PC-9 (cell line): ENCODE measurements around the gene IRS2. TPM values are rescaled to one million over a fixed set of nuclear protein-coding genes. Genes with fewer than 3 reads are reported as not detected.

ENCODE experiments used
- BruUV-seq: library from RNA; stranded (reverse); fragments of 400-500 nt; replicated peaks from 2 replicates; lab custom pipeline; 2021; lab: Mats Ljungman, UMichigan
- CTCF ChIA-PET: fragments of 300-600 bp; sonication (Branson Sonifier 250); formaldehyde crosslinking; loops from one replicate; lab custom pipeline; 2022; ENCODE audit warnings: antibody characterized with exemption; lab: Charles Lee
- POLR2A ChIA-PET: fragments of 300-600 bp; sonication (Branson Sonifier 250); formaldehyde crosslinking; loops from one replicate; lab custom pipeline; 2022; ENCODE audit warnings: antibody characterized with exemption; ENCODE audit not compliant: unreplicated experiment; lab: Charles Lee
- DNase-seq, 2 experiments: peaks; one replicate each; pipeline versions ENCODE4 v3.0.0 to v3.0.0-alpha.2; 2015 to 2022; ENCODE audit warnings: mixed read lengths in 1 of 2
- H2AFZ ChIP-seq: fragments of 200-600 bp; sonication (generic); 2 replicates; pipeline ENCODE4 v1.8.1; 2017; ENCODE audit warnings: antibody characterized with exemption
- H3F3A ChIP-seq: fragments of 200-600 bp; sonication (generic); 2 replicates; pipeline ENCODE4 v1.8.1; 2017; ENCODE audit warnings: antibody characterized with exemption, mild to moderate bottlenecking, low read depth; ENCODE audit not compliant: insufficient read depth
- H3K27ac ChIP-seq: fragments of 200-600 bp; sonication (generic); 2 replicates; pipeline ENCODE4 v1.6.1; 2016; ENCODE audit warnings: mixed run types
- H3K27me3 ChIP-seq: fragments of 200-600 bp; sonication (generic); 2 replicates; pipeline ENCODE4 v1.6.1; 2016; ENCODE audit warnings: low read depth, mixed run types; ENCODE audit not compliant: insufficient read depth
- H3K36me3 ChIP-seq: fragments of 200-600 bp; sonication (generic); 2 replicates; pipeline ENCODE4 v1.6.1; 2016; ENCODE audit warnings: low read depth, mixed run types
- H3K4me1 ChIP-seq: fragments of 200-600 bp; sonication (generic); replicated peaks from 2 replicates; pipeline ENCODE4 v1.6.1; 2016; ENCODE audit warnings: mixed run types; ENCODE audit not compliant: insufficient read depth
- H3K4me2 ChIP-seq: fragments of 200-600 bp; sonication (generic); 2 replicates; pipeline ENCODE4 v1.6.1; 2017; ENCODE audit warnings: mixed run types
- H3K4me3 ChIP-seq: fragments of 200-600 bp; sonication (generic); 2 replicates; pipeline ENCODE4 v1.6.1; 2016; ENCODE audit warnings: mixed run types
- H3K79me2 ChIP-seq: fragments of 200-600 bp; sonication (generic); 2 replicates; pipeline ENCODE4 v1.6.1; 2017; ENCODE audit warnings: low read depth, mixed run types
- H3K9me2 ChIP-seq: fragments of 200-600 bp; sonication (generic); 2 replicates; pipeline ENCODE4 v1.8.1; 2017; ENCODE audit warnings: mild to moderate bottlenecking; ENCODE audit not compliant: insufficient read depth
- H3K9me3 ChIP-seq: fragments of 200-600 bp; sonication (generic); 2 replicates; pipeline ENCODE4 v1.8.1; 2016; ENCODE audit warnings: low read depth; ENCODE audit not compliant: insufficient read depth
- H4K20me1 ChIP-seq: fragments of 200-600 bp; sonication (generic); 2 replicates; pipeline ENCODE4 v1.8.1; 2017; ENCODE audit not compliant: insufficient read depth
- EZH2 ChIP-seq: fragments of 200-600 bp; sonication (generic); IDR thresholded peaks from 2 replicates; pipeline ENCODE4 v1.8.0; 2017; ENCODE audit warnings: antibody characterized with exemption, low read depth
- intact Hi-C: fragments of 100-400 bp; cut with micrococcal nuclease; formaldehyde crosslinking; loops from one replicate; pipeline ENCODE4 v1.10.0; 2022; ENCODE audit not compliant: unreplicated experiment
- total RNA-seq: library from RNA; stranded (reverse); gene quantifications from 2 replicates; pipeline ENCODE4 v1.2.3, GENCODE V29; 2021
- TF ChIP-seq, protein P1 (sequence below): fragments of 200-600 bp; sonication (generic); conservative IDR thresholded peaks from 2 replicates; pipeline ENCODE4 v1.6.1; 2017; ENCODE audit warnings: mixed run types, antibody characterized with exemption, mild to moderate bottlenecking, moderate library complexity

Gene IRS2
- total RNA-seq, 1 experiment from 2014 or later, result 31.3 TPM

DNA sequence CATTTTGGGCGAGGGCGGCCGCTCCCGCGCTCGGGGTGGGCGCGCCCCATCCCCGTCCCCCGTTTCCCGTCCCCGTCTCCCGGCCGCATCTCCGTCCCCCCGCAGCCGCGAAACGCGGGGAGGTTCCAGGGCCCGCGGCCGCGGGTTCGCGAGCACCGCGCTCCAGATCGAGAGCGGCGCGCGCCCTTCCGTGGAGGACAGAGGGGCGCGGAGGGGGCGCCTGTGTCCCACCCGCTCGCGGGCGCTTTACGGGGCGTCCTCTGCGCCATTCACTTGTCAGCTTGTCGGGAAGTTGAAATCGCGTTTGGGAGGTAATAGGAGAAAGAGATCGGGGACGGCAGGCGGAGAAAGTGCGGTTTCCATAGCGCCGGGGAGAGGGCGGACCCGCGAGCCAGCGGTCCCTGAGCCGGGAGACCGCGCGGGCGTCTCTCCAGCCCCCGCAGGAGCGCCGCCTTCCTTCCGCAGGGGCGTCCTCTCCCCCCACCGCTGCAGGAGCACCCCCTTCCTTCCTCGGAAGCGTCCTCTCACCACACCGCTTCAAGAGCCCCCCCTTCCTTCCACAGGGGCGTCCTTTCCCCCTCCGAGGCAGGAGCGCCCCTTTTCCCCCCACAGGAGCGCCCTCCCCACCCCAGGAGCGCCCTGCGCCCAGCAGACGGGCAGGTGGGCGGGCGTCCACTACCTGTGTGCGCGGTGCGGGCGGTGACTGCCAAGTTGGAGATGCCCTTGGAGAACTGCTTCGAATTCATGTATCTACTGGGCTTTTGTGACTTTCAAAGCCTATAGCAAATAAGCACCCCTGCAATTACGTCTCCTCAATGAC is 962 bp upstream of the IRS2 start:
- CTCF ChIA-PET, result interaction anchor here (0.7 kb wide), 1 partner anchor 230 kb away, joined by 7 read pairs; no protein-coding TSS in a partner anchor
- H3K9me2 ChIP-seq, result no peaks in the 10 kb centered on the region
- peak overlapping the region; percentile 90 for H2AFZ ChIP-seq
- peaks cover 21% of the 10 kb centered on the region for H3F3A ChIP-seq
- TF ChIP-seq, protein P1, sequence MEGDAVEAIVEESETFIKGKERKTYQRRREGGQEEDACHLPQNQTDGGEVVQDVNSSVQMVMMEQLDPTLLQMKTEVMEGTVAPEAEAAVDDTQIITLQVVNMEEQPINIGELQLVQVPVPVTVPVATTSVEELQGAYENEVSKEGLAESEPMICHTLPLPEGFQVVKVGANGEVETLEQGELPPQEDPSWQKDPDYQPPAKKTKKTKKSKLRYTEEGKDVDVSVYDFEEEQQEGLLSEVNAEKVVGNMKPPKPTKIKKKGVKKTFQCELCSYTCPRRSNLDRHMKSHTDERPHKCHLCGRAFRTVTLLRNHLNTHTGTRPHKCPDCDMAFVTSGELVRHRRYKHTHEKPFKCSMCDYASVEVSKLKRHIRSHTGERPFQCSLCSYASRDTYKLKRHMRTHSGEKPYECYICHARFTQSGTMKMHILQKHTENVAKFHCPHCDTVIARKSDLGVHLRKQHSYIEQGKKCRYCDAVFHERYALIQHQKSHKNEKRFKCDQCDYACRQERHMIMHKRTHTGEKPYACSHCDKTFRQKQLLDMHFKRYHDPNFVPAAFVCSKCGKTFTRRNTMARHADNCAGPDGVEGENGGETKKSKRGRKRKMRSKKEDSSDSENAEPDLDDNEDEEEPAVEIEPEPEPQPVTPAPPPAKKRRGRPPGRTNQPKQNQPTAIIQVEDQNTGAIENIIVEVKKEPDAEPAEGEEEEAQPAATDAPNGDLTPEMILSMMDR, result no peak
- H3K79me2 ChIP-seq, result peaks cover 70% of the 10 kb centered on the region
- H3K4me3 ChIP-seq, result peak overlapping the region; percentile 99
- peaks cover 46% of the 10 kb centered on the region for H3K4me1 ChIP-seq
- intact Hi-C loops, result loop anchor here (1.0 to 10.0 kb wide), 5 partner anchors 82 to 873 kb away; no protein-coding TSS in a partner anchor
- POLR2A ChIA-PET, result interaction anchor here (0.7 to 1.0 kb wide), 3 partner anchors 75 to 374 kb away, joined by 3 to 13 read pairs (median 6); no protein-coding TSS in a partner anchor
- DNase-seq, result peak; percentile 57 to 67
- H4K20me1 ChIP-seq, result peaks cover 13% of the 10 kb centered on the region
- peak overlapping the region; percentile 83 for H3K27ac ChIP-seq
- H3K27me3 ChIP-seq, result no peaks in the 10 kb centered on the region
- TSS peak; percentile 63 for BruUV-seq
- 0 out of 2 replicates have a peak, but pooled peaks cover 7% of the 10 kb centered on the region for H3K36me3 ChIP-seq
- no peaks in the 10 kb centered on the region for H3K9me3 ChIP-seq
- peak overlapping the region; percentile 85 for H3K4me2 ChIP-seq

DNA sequence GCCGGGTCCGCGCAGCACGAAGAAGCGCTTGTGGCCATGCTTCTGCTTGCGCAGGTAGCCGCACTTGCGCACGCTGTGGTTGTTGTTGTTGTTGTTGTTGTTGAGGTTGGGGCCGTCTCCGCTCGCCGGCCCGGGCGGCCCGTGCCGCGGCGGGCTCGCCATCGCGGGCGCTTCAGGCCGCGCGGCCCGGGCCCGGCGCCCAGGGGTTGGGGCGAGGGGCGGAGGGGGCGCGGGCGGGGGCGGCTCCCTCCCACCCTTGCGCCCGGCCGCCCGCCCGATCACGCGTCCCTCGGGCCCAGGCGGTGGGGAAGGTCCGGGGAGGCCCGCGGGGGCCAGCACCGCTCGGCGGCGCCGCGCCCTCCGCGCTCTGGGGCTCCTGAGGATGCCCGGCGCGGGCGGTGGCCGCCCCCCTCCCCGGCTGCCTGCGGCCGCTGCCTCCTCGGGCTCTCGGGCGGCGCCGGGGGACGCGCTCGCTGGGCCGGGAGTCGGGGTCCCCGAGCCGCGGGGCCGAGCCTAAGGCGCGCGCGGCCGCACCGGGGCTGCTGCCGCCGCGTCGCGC is 412 bp downstream of the IRS2 start:
- H3K79me2 ChIP-seq, result peaks cover 82% of the 10 kb centered on the region
- CTCF ChIA-PET, result no interaction called here
- BruUV-seq, result no TSS peak

More for the DNA sequence above, 412 bp downstream of the IRS2 start:
- H3K36me3 ChIP-seq, result peaks cover 18% of the 10 kb centered on the region
- peaks cover 26% of the 10 kb centered on the region for H4K20me1 ChIP-seq
- no peak overlapping the region for H2AFZ ChIP-seq
- peak overlapping the region; percentile 100 for H3K4me3 ChIP-seq
- peaks cover 15% of the 10 kb centered on the region for H3F3A ChIP-seq
- H3K4me2 ChIP-seq, result peak overlapping the region; percentile 77
- no peaks in the 10 kb centered on the region for H3K9me3 ChIP-seq
- POLR2A ChIA-PET, result no interaction called here
- H3K27me3 ChIP-seq, result no peaks in the 10 kb centered on the region
- intact Hi-C loops, result loop anchor here (1.0 to 10.0 kb wide), 9 partner anchors 213 to 871 kb away; no protein-coding TSS in a partner anchor
- DNase-seq, result peak in 1 of 2 experiments; percentile 19
- H3K9me2 ChIP-seq, result no peaks in the 10 kb centered on the region
- no peak for TF ChIP-seq EZH2
- TF ChIP-seq, protein P1, result no peak
- peak overlapping the region; percentile 82 for H3K27ac ChIP-seq
- peaks cover 34% of the 10 kb centered on the region for H3K4me1 ChIP-seq
